KOPT-K1 (cell line): Measurements from ENCODE around the gene WWOX.
"Not testable (repeated sequence)": the region's sequence is repeated elsewhere in the genome, so short reads cannot be mapped to it uniquely, and the experiment has no call there.

Source experiments
- H3K27ac ChIP-seq: fragments of 200-600 bp; sonication (generic); 2 replicates; pipeline ENCODE4 v1.5.1; 2016; ENCODE audit warnings: antibody characterized with exemption, mild to moderate bottlenecking, low read depth, low read length; ENCODE audit not compliant: poor library complexity, severe bottlenecking
- H3K36me3 ChIP-seq: fragments of 200-600 bp; sonication (generic); 2 replicates; pipeline ENCODE4 v1.5.1; 2017; ENCODE audit warnings: antibody characterized with exemption, mild to moderate bottlenecking, low read length, moderate library complexity; ENCODE audit not compliant: insufficient read depth
- H3K9me3 ChIP-seq: fragments of 200-600 bp; sonication (generic); 2 replicates; pipeline ENCODE4 v1.5.1; 2017; ENCODE audit warnings: antibody characterized with exemption, low read length, mild to moderate bottlenecking; ENCODE audit not compliant: insufficient read depth, poor library complexity, severe bottlenecking

WWOX gene

DNA sequence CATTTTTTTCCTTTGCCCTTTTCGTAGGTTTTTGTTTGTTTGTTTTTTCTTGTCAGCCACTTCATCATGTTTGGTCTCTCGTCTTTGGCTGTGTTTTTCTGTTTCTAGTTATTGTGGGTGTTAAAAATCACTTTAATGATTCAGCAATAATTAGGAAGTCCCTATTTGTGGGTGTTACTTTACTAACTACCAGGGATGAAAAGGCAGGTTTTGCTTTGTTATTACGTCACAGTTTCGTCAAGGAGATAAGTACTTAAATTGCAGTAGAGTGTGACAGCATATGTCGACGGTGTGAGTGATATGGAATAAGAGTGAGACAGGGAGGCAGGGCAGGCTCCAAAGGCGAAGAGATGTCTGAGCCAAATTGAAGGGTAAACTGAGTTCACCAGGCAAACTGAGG, 479.6 kb downstream of the WWOX start:
- H3K9me3 ChIP-seq: no peaks in the 10 kb centered on the region

GRCh38 chr16:78583441-78583840, 484.0 kb downstream of the WWOX start:
- no peaks in the 10 kb centered on the region for H3K36me3 ChIP-seq
- H3K9me3 ChIP-seq: no peaks in the 10 kb centered on the region
- H3K27ac ChIP-seq: no peak overlapping the region

More for the DNA sequence above, 479.6 kb downstream of the WWOX start:
- no peak overlapping the region for H3K27ac ChIP-seq
- H3K36me3 ChIP-seq: no peaks in the 10 kb centered on the region

DNA sequence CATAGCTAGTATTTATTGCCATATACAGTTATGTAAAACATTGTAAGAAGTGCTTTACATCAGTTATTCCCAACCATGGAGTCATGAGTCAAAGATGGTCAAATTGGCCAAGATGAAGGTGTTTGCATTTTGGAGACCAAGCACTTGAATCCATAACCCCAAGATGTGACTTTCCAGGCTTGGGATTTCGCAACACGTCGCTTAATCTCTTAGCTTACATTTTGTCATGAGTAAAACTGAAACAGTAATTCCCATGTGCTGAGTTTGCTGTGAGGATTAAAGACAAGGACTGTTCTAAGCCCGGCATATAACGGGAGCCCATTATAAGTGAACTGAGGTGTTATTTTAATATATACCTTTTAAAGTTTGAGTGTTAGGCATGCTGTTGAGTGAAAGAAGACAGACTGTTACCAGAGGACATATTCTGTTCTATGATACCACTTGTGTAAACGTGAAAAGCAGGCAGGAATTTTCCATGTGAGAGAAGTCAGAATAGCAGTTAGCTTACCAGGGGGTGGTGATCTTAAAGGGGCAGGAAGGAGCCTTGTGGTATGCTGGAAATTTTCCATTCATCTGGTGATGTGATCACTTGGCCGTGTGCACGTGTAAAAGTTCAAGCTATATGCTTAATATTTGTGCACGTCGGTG, 484.9 kb downstream of the WWOX start:
- no peaks in the 10 kb centered on the region for H3K36me3 ChIP-seq
- no peak overlapping the region for H3K27ac ChIP-seq
- H3K9me3 ChIP-seq: no peaks in the 10 kb centered on the region

GRCh38 chr16:78584991-78585390, 485.5 kb downstream of the WWOX start:
- H3K9me3 ChIP-seq: no peaks in the 10 kb centered on the region
- no peaks in the 10 kb centered on the region for H3K36me3 ChIP-seq
- no peak overlapping the region for H3K27ac ChIP-seq

DNA sequence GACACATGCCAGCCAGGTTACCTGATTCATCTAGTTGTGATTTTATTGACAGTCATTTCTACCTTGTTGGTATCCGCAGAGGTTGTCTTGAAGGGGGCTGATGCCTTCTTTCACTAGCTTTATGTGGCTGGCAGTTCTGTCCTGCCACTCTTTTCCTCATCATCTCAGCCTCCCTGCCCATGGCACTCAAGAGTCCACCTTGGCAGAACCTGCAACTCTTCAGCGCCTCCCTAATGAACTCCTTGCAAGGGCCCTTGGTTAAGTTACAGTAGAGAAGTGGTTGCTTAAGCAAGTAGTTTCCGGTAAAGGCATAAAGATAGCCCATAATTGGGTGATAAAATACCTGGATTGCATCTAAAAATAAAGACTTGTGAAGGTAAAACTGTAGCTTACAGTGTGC, 489.9 kb downstream of the WWOX start:
- no peaks in the 10 kb centered on the region for H3K36me3 ChIP-seq
- H3K9me3 ChIP-seq: no peaks in the 10 kb centered on the region
- no peak overlapping the region for H3K27ac ChIP-seq

DNA sequence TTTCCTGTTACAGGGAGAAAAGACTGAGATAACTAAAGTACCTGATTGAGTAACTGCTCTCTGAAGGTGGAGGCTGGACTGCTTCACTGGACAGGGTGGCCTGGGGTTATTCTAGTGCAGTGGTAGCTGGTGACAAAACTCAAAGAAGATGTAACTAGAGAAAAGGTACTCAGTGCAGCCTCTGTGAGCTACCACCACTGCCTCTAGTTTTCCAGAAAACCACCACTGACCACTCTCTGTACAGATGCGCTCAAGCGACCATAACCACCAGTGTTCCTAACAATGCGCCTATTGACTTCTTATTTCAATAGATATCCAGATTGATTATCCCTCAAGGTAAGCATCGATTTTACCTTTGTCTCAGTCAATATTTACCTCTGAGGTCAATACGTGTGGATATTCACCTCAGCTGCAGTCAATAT, 492.2 kb downstream of the WWOX start:
- H3K36me3 ChIP-seq: no peaks in the 10 kb centered on the region
- H3K9me3 ChIP-seq: no peaks in the 10 kb centered on the region
- H3K27ac ChIP-seq: no peak overlapping the region

DNA sequence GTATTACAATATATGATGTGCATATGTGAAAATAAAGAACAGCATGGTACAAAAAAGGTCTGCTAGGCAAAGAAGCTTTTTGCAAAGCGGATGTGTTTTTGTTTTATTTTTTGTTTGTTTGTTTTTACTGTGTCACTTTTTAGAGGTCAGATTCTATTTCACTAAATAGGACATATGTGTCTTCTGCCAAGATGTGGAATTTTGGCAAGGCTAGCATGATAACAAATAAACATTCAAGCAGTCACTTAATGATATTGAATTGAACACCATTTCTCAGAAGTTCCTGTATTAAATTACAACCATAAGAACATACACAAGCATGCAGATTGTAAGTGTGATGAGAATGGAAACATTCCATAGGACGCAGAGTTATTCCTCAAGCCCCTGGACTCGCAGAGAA, 492.7 kb downstream of the WWOX start:
- H3K27ac ChIP-seq: no peak overlapping the region
- H3K36me3 ChIP-seq: no peaks in the 10 kb centered on the region
- H3K9me3 ChIP-seq: no peaks in the 10 kb centered on the region

DNA sequence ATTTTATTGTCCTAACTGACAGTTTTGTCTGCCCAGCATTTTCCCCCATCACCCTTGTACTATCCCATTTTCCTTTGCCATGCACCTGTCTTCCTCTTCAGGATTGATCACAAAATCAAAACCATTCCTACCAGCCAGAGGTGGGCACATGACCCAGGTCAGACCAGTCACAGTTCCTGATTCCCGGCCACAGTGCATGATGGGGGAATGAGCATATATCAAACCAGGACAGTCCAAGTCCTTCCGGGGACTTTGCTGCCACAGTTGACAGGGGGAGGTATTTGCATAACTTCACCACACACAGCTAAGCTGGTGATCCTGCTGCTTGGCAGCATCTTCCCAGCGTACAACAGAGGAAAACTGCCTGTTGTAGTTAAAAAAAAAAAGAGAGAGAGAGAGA, 493.9 kb downstream of the WWOX start:
- Histone ChIP-seq H3K36me3 (no peaks in the 10 kb centered on the region), H3K9me3 (no peaks in the 10 kb centered on the region), H3K27ac (no peak overlapping the region)

GRCh38 chr16:78594191-78594590, 494.7 kb downstream of the WWOX start:
- Histone ChIP-seq H3K9me3 (no peaks in the 10 kb centered on the region), H3K27ac (no peak overlapping the region)

GRCh38 chr16:78596348-78596995, 497.0 kb downstream of the WWOX start:
- Histone ChIP-seq H3K36me3 (no peaks in the 10 kb centered on the region), H3K9me3 (no peaks in the 10 kb centered on the region), H3K27ac (no peak overlapping the region)

More at GRCh38 chr16:78594191-78594590, 494.7 kb downstream of the WWOX start:
- H3K36me3 ChIP-seq: no peaks in the 10 kb centered on the region

- Histone ChIP-seq H3K9me3 (no peaks in the 10 kb centered on the region), H3K36me3 (no peaks in the 10 kb centered on the region), H3K27ac (no peak overlapping the region)
Observed at GRCh38 chr16:78596996-78597422, 497.6 kb downstream of the WWOX start.

DNA sequence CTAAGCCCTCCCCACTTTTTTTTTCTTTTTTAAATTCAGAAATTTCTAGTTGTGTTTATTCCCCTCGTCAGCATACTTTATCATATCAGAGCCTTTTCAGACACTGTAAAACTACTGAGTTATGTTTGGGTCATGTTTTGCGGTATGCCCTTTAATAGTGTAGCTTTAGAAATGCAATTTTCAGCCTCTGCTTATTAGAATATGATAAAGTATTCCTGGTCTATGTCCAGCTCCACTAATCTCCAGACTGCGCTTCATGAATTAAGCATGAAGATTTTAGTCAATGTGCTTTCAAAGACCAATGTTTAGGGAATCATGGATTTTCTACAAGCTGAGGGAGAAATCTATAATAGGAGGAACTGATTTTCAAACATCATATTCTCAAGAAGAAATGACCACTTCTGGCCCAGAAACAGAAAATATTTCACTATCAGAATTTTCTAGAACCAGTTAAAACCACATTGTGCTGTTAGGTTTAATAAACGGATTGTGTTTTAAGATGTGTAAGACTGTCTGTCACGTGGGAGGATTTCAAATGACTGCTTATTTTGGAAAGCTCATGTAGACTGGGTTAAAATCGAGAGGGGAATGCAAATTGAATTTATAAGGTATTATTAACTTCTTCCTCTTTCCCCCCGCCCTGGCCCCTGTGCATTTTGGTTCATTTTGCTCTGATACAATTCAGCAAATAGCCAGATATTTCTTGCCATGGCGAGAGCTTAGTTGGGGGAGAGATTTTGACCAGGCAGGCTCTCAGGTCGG, 498.5 kb downstream of the WWOX start:
- Histone ChIP-seq H3K27ac (no peak overlapping the region), H3K36me3 (no peaks in the 10 kb centered on the region), H3K9me3 (no peaks in the 10 kb centered on the region)

GRCh38 chr16:78599271-78599670, 499.8 kb downstream of the WWOX start:
- H3K9me3 ChIP-seq: no peaks in the 10 kb centered on the region
- H3K36me3 ChIP-seq: no peaks in the 10 kb centered on the region
- no peak overlapping the region for H3K27ac ChIP-seq

- not testable (repeated sequence) for H3K9me3 ChIP-seq, H3K36me3 ChIP-seq, H3K27ac ChIP-seq
Observed at GRCh38 chr16:78604423-78605062, 505.1 kb downstream of the WWOX start.

DNA sequence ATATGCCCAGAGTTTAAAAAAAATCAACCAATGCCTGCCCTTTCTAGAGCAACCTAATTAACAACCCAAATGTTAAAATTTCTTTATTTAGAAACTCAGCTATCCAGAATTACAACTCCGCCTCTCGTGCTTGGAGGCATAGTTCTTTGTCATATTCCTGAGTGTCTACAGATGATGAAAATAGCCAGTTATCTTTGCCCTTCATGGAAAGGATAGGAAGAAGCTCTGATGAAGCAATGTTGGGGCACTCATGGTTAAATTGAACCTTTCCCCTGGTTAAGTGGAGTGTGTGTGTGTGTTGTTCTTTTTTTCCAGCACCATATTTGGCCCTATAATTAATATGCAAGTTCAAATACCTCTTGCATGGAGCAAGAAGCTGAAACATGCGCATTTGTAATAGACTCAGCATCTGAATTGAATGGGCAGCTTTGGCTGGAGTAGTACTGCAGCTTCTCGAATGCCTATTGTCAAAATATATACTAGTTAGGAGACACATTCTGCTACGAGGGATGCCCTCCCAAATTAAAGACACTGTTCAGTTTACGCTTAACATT, 506.2 kb downstream of the WWOX start:
- no peaks in the 10 kb centered on the region for H3K9me3 ChIP-seq
- H3K36me3 ChIP-seq: no peaks in the 10 kb centered on the region
- no peak overlapping the region for H3K27ac ChIP-seq
